Measurements from ENCODE around the gene MAGI1. TPM values are rescaled to one million over a fixed set of nuclear protein-coding genes. Genes with fewer than 3 reads are reported as not detected.

Gene MAGI1
- total RNA-seq, 2 donors from 2014 or later = 23.4 to 41.4 TPM

DNA sequence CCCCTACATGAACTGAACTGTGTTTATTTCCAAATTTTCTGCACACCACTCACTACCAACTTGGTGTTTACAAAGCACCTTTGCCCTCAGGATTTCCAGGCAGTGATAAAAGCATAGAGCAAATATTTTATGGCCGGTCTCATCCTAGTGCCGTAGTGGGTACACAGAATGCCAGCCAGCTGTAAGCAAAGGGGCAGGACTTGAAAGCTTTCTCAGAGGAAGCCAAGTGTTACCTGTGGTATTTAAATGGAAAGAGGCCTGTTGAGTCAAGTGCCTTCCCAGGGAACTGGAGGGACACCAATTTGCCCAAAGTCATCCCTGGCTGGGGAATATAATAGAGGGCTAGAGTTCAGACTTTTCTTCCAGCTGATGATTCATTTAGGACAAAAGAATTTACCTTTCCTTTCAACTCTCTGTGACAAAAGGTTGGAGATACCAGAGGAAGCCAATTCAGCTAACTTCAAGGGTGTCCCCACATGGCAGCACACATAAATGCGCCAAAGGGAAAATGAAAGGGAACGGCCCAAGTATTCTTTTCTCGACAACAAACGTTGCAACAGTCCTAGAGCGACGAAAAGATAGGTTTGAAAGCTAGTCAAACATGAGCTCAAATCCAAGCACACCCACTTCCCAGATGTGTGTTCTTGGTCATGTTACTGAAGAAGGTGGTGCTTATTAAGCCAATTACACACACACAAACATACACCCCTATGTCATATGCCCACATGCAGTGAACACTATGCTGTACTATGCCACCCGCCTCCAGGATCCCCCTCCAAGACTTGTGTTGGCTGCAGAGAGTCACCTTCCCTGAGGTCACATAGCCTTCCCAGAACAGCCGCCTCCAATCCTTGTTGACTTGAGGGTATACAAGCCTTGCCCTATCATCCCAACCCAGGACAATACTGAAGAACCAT lies 27.7 kb downstream of the MAGI1 start:
- Histone ChIP-seq H3K4me3 (no peak overlapping the region), H3K27ac (no peak overlapping the region), H3K4me1 (no peaks in the 10 kb centered on the region), H3K9ac (ENCODE audit: low read depth in 2 of 2, low read length in 2 of 2) (no peak overlapping the region), H3K27me3 (no peaks in the 10 kb centered on the region), H3K9me3 (no peaks in the 10 kb centered on the region), H3K36me3 (no peaks in the 10 kb centered on the region)
- intact Hi-C loops (cut with DNase I) = no loop called here
- DNase-seq = no peak
- TF ChIP-seq CTCF (IDR thresholded peaks at IDR 0.05) = no peak

DNA sequence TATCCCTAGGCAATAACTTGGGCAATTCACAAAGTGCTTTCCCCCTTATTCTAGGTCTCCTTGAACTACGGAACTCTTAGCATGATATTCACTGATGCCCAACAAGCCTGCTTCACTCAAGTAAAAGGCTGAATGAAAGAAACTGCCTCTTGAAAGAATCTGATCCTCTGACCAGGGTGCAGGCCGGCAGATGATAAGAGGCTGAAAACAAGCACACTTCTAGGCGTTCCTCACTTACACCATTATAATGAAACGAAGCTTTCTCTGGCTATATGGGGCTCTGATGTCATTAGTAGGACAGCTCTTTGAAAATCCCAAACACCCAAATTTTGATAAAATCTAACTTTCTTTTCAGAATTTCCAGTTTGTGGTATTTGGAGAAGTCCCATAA lies 28.4 kb downstream of the MAGI1 start:
- intact Hi-C loops (cut with DNase I) = no loop called here
- Histone ChIP-seq H3K9me3 (no peaks in the 10 kb centered on the region), H3K4me1 (no peaks in the 10 kb centered on the region), H3K27me3 (no peaks in the 10 kb centered on the region), H3K27ac (no peak overlapping the region), H3K4me3 (no peak overlapping the region), H3K36me3 (no peaks in the 10 kb centered on the region), H3K9ac (ENCODE audit: low read depth in 2 of 2, low read length in 2 of 2) (no peak overlapping the region)
- no peak for DNase-seq
- no peak for TF ChIP-seq CTCF (IDR thresholded peaks at IDR 0.05)

DNA sequence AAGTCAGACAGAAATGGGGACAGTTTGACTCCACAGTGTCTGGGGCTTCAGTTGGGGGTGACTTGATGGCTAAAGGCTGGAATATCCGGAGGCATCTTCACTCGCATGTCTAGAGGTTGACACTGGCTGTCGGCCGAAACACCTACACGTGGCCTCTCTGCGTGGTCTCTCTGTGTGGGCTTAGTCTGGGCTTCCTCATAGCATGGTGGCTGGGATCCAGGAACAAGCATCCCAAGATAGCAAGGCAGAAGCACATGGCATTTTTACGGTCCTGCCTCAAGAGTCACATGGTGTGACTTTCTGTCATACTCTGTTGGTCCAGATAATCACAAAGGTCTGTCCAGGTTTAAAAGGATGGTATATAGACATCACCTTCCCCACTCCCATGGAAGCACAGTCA lies 34.5 kb downstream of the MAGI1 start:
- Histone ChIP-seq H3K4me1 (no peaks in the 10 kb centered on the region), H3K27ac (no peak overlapping the region), H3K27me3 (no peaks in the 10 kb centered on the region), H3K36me3 (no peaks in the 10 kb centered on the region), H3K9ac (ENCODE audit: low read depth in 2 of 2, low read length in 2 of 2) (no peak overlapping the region), H3K9me3 (no peaks in the 10 kb centered on the region), H3K4me3 (no peak overlapping the region)
- DNase-seq = no peak
- no peak for TF ChIP-seq CTCF (IDR thresholded peaks at IDR 0.05)
- intact Hi-C loops (cut with DNase I) = no loop called here

DNA sequence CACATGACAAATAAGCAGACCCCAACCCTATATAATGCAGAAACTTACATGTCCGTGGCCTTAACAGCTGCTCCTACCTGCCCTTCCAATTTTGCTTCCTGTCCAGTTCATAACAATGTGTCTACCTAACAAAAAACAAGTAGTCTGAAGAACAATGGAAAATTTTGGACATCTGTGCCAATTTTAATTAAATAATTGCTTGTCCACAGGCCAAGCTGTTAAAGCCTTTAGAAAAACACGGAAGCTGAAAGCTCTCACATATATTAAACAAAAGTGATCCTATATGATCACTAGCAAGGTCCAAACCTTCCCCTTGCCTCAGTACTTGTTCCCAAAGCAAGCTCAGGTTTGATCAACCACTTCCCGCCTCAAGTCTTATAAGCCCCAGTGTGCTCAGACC lies 37.1 kb downstream of the MAGI1 start:
- Histone ChIP-seq H3K4me1 (no peaks in the 10 kb centered on the region), H3K4me3 (no peak overlapping the region), H3K36me3 (no peaks in the 10 kb centered on the region), H3K9me3 (no peaks in the 10 kb centered on the region), H3K27me3 (no peaks in the 10 kb centered on the region), H3K9ac (ENCODE audit: low read depth in 2 of 2, low read length in 2 of 2) (no peak overlapping the region), H3K27ac (no peak overlapping the region)
- DNase-seq = no peak
- no peak for TF ChIP-seq CTCF (IDR thresholded peaks at IDR 0.05)
- intact Hi-C loops (cut with DNase I) = no loop called here

DNA sequence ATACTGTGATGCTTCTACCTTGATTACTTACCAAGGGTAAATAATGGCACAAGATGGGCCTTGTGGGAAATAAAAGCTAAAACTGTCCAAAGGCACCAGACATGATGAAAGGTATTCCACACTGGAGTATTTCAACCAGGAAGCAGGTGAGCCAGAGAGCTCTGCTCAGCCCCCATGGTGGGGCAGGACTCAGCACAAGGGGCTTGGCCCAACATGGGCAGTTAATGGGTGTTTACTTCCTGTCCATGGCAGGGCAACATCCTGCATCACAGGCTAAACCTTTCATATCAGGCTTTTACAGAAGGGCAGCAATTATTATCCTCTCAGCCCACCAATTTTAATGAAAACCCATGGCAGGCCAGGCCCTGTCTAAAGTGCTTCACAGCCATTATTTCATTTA lies 38.2 kb downstream of the MAGI1 start:
- H3K9ac ChIP-seq (ENCODE audit: low read depth in 2 of 2, low read length in 2 of 2) = no peak overlapping the region
- DNase-seq = no peak
- intact Hi-C loops (cut with DNase I) = no loop called here
- TF ChIP-seq CTCF (IDR thresholded peaks at IDR 0.05) = no peak
- H3K27me3 ChIP-seq = no peaks in the 10 kb centered on the region
- no peaks in the 10 kb centered on the region for H3K9me3 ChIP-seq
- H3K4me3 ChIP-seq = no peak overlapping the region
- H3K4me1 ChIP-seq = no peaks in the 10 kb centered on the region
- no peaks in the 10 kb centered on the region for H3K36me3 ChIP-seq
- no peak overlapping the region for H3K27ac ChIP-seq

Data from colonic mucosa (tissue), 4 donors.